ENCODE data around the gene REEP6. TPM values are rescaled to one million over a fixed set of nuclear protein-coding genes. Genes with fewer than 3 reads are reported as not detected.

Gene REEP6
- total RNA-seq, 2 donors from 2014 or later, result 3.5 to 4.1 TPM

- DNase-seq (no peak), ATAC-seq (no peak)
- intact Hi-C loops (cut with DNase I, micrococcal nuclease), result no loop called here
Observed at GRCh38 chr19:1502433-1503088, 11.6 kb downstream of the REEP6 start.

- peak in 1 of 2 donors; percentile 69 for DNase-seq
- intact Hi-C loops (cut with DNase I, micrococcal nuclease), result no loop called here
- no peak for ATAC-seq
Observed at GRCh38 chr19:1503089-1503924, 12.3 kb downstream of the REEP6 start.

GRCh38 chr19:1503925-1504773, 13.2 kb downstream of the REEP6 start:
- no peak for DNase-seq
- intact Hi-C loops (cut with DNase I, micrococcal nuclease), result no loop called here
- no peak for ATAC-seq

DNA sequence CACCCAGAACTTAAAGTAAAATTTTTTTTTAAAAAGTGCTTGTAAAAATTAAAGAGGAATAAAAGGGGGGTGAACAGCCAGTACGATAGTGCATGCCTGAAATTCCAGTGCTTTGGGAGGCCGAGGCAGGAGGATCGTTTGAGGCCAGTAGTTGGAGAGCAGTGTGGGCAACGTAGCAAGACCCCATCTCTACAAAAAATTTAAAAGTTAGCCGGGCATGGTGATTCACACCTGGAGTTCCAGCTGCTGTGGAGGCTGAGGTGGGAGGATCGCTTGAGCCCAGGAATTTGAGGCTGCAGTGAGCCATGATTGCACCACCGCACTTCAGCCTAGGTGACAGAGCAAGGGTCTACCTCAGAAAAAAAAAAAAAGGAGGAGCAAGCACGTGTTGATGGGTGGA, 14.0 kb downstream of the REEP6 start:
- no peak for ATAC-seq
- no peak for DNase-seq
- intact Hi-C loops (cut with DNase I, micrococcal nuclease), result no loop called here

GRCh38 chr19:1505991-1506881, 15.3 kb downstream of the REEP6 start:
- intact Hi-C loops (cut with DNase I, micrococcal nuclease), result no loop called here
- ATAC-seq, result no peak

GRCh38 chr19:1507192-1507660, 16.2 kb downstream of the REEP6 start:
- DNase-seq, result peak in 1 of 2 donors; percentile 26
- no peak for ATAC-seq
- intact Hi-C loops (cut with DNase I, micrococcal nuclease), result no loop called here

More at GRCh38 chr19:1505991-1506881, 15.3 kb downstream of the REEP6 start:
- no peak for DNase-seq

DNA sequence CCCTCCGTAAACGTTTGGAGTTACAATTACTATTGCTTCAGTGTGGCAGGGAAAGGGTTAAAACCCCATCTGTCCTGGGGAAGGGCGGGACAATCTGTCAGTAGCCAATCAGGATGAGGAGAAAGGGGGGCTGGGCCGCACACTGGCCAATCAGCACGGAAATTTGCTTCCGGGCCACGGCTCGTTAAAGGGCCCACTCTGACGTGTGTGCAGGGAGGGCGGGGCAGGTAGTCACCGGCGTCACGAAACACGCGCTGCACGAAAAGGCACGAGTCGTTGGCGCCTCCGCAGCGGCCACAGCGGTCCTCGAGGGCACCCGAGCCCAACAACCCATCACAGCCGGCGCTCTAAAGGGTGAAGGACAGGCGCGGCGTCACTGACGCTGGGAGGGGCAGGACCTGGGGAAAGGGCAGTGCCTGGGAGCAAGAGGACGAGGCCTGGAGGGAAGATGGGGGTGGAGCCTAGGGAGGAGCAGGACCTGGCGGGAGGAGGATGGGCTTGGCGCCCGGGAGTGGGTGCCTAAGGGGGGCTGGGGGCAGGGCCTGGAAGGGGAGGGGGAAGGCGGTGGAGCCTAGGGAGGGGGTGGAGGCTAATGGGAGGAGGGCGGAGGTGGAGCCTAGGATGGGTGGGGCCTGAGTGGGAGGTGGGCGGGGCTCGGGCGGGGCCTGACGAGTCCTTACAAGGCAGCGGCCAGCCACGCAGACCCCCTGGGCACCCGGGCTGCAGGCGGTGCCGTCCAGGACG, 17.0 kb downstream of the REEP6 start:
- DNase-seq (peak; percentile 91 to 93), ATAC-seq (peak; percentile 84)
- intact Hi-C loops (cut with DNase I, micrococcal nuclease), result no loop called here

GRCh38 chr19:1508507-1508856, 17.5 kb downstream of the REEP6 start:
- intact Hi-C loops (cut with DNase I, micrococcal nuclease), result no loop called here
- DNase-seq (no peak), ATAC-seq (no peak)

DNA sequence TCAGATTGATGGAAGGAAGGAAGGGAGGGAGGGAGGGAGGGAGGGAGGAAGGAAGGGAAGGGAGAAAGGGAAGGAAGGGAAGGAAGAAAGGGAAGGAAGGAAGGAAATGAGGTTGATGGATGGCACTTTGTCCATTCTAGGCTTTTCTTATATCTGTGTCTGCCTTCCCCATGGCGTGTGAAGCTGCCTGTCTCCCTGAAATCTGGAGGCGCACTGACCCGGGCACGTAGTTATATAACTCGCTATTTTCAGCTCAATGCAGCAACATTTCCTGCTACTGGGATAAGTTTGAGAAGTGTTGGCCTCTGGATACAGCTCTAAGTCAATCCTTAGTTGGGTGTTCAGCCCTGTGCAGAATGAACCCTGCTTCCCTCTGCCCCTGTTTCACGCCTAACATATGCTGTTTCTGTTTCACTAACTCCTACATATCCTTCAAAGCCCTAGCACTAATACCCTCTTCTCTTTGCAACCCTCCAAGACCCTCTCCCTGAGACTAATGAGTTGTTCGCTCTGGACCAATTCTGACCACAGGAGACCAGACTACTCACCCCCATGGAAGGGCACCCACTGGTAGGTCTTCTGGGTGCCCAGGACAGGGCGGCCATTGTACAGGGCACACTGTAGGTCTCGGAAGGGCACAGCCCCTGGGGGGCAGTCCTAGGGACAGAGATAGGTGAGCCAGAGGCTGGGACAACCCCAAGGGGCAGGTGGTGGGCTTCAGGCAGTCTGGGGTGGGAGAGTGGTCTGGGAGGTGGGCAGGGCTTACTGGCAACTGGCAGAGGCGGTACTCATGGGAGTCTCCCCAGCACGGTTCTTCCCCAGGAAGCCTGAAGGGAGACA, 18.8 kb downstream of the REEP6 start:
- intact Hi-C loops (cut with DNase I, micrococcal nuclease), result no loop called here
- no peak for ATAC-seq
- no peak for DNase-seq

GRCh38 chr19:1510442-1510806, 19.4 kb downstream of the REEP6 start:
- no peak for DNase-seq
- ATAC-seq, result no peak
- intact Hi-C loops (cut with DNase I, micrococcal nuclease), result no loop called here

- intact Hi-C loops (cut with DNase I, micrococcal nuclease), result no loop called here
- DNase-seq (no peak), ATAC-seq (no peak)
Observed at GRCh38 chr19:1510807-1511206, 19.8 kb downstream of the REEP6 start.

DNA sequence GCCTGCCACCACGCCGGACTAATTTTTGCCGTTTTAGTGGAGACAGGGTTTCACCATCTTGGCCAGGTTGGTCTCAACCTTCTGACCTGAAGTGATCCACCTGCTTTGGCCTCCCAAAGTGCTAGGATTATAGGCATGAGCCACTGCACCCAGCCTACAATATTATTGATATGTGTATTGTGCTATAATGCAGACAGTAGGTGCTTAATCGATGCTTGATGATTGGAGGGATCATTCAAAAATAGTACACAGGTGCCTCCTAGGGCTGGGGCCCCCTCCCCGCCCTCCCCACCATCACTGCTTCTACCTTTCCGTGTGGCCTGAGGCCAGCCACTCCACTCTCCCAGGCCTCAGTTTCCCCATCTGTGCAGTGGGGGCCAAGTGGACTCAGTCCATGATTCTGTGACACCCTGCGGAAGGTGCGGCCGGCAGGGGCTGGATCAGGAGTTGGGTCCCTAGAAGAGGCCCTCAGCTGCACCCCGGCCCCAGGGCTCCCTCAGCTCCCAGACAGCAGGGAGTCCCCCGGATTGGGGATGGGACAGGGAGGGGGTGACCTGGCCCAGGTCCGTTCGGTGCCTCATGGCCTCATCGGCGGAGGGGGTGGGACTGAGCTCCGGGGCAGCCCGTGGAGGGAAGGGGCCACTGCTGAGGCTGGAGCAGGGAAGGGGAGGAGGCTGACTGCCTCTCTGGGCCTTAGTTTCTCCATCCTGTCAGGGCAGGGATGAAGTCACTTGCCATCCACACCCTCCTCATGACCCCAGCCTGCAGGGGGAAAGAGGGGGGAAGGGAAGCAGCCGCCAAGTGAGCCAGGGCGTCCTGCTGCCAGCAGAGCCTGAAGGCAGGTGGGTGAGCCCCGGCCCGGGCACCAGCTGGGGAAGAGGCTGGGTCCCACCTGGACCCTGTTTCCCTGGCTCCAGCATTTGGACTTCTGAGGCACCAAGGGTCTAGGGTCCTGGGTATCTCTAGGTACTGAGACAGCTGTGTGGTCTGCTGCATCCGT, 20.6 kb downstream of the REEP6 start:
- intact Hi-C loops (cut with DNase I, micrococcal nuclease), result no loop called here
- DNase-seq (no peak), ATAC-seq (no peak)

DNA sequence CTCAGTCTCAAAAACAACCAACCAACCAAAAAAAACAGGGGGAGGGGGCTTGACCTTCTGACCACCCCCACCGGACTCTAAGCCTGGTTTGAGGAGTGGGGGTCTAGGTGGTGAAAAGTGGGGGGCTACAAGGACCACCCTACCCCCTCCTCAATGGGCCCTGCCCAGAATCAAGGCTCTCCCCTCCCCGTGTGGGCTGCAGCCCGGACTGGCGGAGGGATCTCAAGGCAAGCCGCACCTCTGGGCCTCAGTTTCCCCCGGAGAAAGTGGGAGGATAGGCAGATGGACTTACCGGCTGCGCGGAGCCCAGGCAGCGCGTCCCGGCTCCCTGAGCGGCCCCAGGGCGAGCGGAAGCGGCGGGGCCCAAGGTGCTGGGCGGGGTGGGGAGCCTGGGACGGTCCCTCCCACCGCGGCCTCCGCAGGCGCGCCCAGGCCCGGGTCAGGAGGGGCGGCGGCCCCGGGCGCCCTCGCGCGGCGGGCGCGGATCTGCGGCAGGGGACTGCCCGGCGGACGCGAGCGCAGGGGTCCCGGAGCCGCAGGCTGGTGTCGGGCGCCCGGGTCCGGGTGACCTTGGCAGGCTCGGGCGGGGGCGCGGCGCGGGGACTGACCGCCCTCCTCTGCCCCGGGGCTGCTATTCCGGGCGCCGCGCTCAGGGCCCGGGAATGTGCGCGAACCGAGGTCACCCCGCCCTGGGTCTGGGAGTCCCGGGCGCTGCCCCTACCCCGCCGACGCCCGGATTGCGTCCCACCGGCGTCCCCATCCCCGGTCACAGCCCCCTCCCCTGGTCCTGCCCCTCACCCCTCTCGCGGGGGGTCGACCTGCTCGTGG, 21.9 kb downstream of the REEP6 start, which contains the start of gene ADAMTSL5:
Gene ADAMTSL5, minus strand, starts transcription at position 349 of the 828 bp plus-strand sequence. CDS start 2,076 bp downstream, outside the sequence.
- intact Hi-C loops (cut with DNase I, micrococcal nuclease), result no loop called here
- ATAC-seq (peak; percentile 75), DNase-seq (peak; percentile 58 to 81)

- intact Hi-C loops (cut with DNase I, micrococcal nuclease), result no loop called here
- peak; percentile 47 to 58 for DNase-seq
- peak; percentile 71 for ATAC-seq
Observed at GRCh38 chr19:1513499-1514294, 22.7 kb downstream of the REEP6 start.
